GM19395 (cell line): ENCODE results near the gene SYMPK.
"Not testable (repeated sequence)": the region's sequence is repeated elsewhere in the genome, so short reads cannot be mapped to it uniquely, and the experiment has no call there.

ENCODE experiments used
- ATAC-seq: cut with Tn5 transposase; IDR thresholded peaks from one replicate; pipeline ENCODE4 v1.9.1; 2021; ENCODE audit warnings: mild to moderate bottlenecking, moderate library complexity; ENCODE audit not compliant: unreplicated experiment

SYMPK gene

DNA sequence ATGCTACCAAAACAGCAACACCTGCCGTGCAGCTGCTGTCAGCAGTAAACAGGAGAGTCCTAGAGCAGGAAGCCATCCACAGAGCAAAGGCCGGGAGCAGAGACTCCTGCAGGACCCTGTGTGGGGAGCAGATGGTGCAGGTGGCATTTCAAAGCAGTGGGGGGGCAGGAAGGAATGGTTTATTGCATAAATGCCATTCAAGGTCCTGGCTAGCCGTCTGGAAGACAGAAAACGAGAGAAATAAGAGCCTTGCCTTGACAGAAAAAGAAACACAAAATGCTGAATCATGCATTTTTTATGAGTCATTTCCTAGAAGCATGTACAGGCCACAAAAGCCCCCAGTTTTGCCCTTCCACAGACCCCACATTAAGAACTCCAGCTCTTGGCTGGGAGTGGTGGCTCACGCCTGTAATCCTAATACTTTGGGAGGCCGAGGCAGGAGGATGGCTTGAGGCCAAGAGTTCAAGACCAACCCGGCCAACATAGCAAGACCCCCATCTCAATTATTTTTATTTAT is 53.2 kb downstream of the SYMPK start:
- ATAC-seq = no peak

GRCh38 chr19:45805719-45806118 is 57.2 kb downstream of the SYMPK start:
- no peak for ATAC-seq

GRCh38 chr19:45804959-45805230 is 58.1 kb downstream of the SYMPK start:
- no peak for ATAC-seq

- no peak for ATAC-seq
These were observed 58.6 kb downstream of the SYMPK start for GRCh38 chr19:45804140-45804958.

GRCh38 chr19:45801603-45802175 is 61.3 kb downstream of the SYMPK start:
- no peak for ATAC-seq

DNA sequence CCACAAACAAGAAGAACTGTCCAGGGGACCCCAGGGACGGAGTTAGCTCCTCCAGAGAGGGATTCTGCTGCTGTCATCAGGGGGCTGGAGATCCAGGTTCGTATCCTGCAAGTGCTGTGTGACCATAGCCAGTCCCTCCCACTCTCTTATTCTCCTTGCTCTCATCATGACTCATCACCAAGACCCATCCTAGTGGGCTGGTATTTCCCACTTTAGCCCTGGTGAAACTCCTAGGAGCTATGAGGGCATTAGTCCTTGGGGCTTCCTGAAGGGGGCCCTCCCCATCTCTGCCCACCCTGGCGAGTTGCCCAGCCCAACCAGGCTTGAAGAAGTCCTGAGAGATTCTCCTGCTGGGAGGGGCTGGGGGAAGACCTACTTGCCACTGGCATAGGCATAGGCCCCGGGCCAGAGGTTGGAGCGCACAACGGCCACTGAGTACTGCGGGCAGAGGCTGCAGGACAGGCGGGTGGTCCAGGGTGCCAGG is 62.8 kb downstream of the SYMPK start:
- ATAC-seq = no peak

DNA sequence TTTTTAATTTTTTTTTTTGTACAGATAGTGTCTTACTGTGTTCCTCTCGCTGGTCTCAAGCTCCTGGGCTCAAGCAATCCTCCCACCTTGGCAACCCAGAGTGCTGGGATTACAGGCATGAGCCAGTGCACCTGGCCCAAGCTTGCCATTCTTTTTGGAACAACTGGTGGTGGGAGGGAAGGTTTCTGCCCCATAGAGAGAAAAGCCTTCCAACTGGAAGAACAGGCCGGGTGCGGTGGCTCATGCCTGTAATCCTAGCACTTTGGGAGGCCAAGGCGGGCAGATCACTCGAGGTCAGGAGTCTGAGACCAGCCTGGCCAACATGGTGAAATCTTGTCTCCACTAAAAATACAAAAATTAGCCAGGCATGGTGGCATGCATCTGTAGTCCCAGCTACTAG is 63.4 kb downstream of the SYMPK start:
- ATAC-seq = not testable (repeated sequence)

- ATAC-seq = no peak
These were observed 63.9 kb downstream of the SYMPK start for GRCh38 chr19:45798995-45799517.

GRCh38 chr19:45794627-45795026 is 68.3 kb downstream of the SYMPK start:
- no peak for ATAC-seq

- ATAC-seq = no peak
These were observed 69.1 kb downstream of the SYMPK start for GRCh38 chr19:45793876-45794275.

DNA sequence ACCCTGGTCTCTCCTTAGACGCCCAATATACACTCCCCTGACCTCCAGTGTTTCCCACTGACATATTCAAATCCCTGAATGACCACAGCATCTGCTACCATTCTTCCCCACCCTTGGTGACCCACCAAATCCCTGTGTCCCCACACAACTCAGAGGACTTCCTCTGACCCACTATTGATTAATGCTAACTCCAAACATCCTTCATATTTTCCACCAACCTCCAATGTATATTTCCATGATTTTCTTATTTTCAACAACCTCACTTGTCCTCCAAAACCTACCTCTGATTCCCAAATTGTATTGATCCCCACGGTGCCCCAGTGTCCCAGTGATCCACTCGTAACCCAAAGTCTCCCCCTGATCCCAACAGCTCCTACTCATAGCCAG is 69.8 kb downstream of the SYMPK start:
- no peak for ATAC-seq

DNA sequence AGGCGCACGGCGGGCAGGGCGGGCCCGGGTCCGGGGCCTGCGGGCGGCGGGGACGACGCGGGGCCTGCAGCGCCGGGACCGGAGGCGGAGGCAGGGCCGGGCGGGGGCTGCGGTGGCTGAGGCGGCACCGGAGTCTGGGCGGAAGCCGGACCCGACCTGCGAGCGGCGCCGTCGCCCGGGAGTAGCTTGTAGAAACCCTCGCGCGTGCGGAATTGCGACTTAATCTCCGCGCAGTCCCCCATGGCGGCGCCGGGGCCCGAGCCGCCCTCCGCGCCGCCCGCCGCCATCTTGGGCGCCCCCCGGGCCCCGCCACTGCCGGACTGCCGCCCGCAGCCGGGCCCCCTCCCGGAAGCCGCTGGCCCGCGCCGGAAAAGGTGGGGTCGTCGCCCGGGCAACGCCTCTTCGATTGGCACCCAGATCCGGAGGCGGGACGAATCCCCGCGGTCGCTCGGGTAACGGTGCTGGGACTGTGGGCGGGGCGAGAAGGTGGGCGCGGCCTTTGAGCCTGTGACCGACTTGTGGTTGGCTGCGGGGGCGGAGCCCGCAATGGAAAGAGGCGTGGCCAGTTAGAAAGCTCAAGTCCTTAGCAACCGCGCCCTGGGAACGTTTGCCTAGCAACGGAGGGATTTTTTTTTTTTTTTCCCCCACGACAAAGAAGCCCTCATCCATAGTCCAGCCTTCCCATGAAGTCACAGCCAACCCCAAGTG is 70.3 kb downstream of the SYMPK start, which contains the start of gene DMWD:
Gene DMWD, minus strand, starts transcription at position 376 of the 708 bp plus-strand sequence. Its CDS starts 89 bp downstream, at position 287.
- peak; percentile 77 for ATAC-seq

DNA sequence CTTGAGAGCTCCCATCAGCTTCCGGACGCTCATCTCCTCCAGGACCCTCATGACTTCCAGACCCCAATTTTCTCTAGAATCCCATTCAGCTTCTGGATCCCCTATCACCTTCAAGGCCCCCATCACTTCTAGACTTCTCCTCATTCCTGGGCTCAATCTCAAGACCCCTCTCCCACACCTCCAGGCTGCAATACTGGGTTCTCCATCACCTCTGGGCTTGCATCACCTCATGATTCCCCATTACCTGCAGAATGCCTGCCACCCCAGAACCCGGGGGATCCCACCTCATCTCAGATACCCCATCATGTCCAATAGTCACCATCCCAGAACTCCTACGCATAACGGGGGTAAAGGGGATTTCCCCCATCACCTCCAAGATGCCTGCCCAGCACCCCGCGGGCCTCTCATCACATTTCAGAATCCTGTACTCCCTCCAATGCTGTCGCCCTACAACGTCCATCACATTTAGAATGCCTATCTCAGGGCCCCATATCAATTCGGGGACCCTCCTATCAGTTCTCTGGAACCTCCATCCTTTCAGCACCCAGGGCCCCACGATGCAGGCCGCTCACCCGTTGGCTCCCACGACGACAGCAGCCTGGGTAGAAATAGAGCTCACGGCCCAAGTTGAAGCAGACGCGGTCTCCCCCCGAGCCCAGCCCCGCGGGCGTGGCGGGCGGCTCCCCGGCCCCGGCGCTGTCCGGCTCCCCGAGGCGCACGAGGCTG is 71.0 kb downstream of the SYMPK start:
- ATAC-seq = no peak

DNA sequence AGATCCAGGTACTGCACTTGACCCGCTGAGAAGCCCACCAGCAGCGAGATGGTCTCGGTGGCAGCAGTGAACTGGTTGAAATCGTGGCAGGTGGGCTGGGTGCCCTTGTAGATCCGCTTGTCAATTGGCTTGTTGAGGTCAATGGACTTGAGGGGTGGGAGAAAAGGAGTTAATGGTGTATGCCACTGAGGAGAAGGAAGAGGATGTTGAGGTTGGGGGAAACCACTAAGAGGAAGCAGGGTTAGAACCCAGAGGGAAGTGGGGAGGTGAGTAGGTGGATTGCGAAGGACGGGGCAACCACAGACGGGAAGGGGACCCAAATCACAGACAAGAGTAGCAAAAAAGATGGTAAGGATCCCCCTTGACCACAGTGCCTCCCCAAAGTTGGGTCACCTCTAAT is 72.0 kb downstream of the SYMPK start:
- ATAC-seq = no peak

- ATAC-seq = no peak
These were observed 73.7 kb downstream of the SYMPK start for GRCh38 chr19:45789035-45789786.

- ATAC-seq = no peak
These were observed 76.4 kb downstream of the SYMPK start for GRCh38 chr19:45786533-45786894.

DNA sequence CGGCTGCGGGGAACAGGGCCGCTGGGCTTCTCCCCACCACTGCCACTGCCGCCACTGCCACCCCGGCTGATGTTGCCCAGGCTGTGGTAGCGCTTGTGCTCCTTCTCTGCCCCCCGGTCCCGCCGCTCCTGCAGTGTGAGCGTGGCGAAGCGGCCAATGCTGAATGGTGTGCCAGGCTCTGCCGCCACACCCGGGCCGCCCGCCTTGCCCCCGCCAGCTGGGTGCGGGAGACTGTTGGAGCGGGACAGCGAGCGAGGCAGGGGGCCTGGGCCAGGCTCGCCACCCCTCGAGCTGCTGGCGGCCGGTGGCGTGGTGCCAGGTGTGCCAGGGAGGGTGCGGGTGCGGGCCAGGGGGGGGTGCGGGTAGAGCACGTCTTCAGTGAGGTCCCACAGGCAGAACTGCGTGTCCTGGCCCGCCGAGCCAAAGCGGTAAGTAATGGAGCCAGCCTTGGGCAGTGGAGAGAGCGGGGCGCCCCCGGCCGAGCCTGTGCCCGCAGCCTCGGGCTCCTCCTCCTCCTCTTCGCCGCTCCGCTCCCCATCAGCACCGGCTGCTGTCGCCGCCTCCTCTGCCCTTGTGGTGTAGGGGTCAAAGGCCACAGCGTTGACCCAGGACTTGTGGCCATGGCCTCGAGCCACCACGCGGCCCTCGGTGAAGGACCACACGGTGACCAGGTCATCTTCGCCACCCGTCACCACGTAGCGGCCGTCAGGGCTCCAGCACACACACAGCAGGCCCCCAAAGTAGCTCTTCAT is 77.0 kb downstream of the SYMPK start:
- no peak for ATAC-seq

DNA sequence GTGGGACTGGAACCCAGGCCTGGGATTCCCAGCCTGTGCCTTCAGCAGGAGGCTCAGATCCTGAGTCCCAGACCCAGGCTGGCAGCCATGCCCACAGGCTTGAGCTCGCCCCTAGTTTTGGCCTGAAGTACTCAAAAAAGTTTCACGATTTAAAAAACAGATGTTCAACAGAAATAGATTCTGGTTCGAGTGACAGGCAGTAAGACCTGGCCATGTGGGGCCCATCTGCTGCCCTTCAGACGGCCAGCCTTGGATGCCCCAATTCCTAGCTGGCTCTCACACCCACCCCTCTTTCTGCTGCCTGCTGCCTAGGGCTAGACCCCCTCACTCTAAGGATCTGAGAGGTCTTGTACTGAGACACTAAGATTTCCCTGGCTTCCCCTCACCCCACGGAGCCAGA is 77.8 kb downstream of the SYMPK start:
- no peak for ATAC-seq

- no peak for ATAC-seq
These were observed 78.9 kb downstream of the SYMPK start for GRCh38 chr19:45784096-45784495.
